HepG2 (cell line): ENCODE measurements around the gene PIM1. TPM values are rescaled to one million over a fixed set of nuclear protein-coding genes. Genes with fewer than 3 reads are reported as not detected.

Experiments used
- CBX2 ChIP-seq, 2 experiments: fragments of 200-600 bp in 1 of 2; sonication (generic); formaldehyde crosslinking in 1 of 2; IDR thresholded peaks; 2 replicates each; pipeline versions ENCODE4 v1.7.0 to v1.8.1; 2018 to 2022; ENCODE audit warnings: low read depth in 2 of 2, low read length in 1 of 2, mild to moderate bottlenecking in 1 of 2, missing genetic modification reagents in 1 of 2
- HNF4G ChIP-seq, 2 experiments: sonication (generic) in 1 of 2; formaldehyde crosslinking in 1 of 2; IDR thresholded peaks; 2 replicates each; pipeline versions ENCODE4 v1.4.0 to v1.6.1; 2011 to 2020; ENCODE audit warnings: borderline replicate concordance in 2 of 2, low read depth in 2 of 2, mild to moderate bottlenecking in 2 of 2, low read length in 1 of 2, missing genetic modification reagents in 1 of 2, moderate library complexity in 1 of 2
- HOXD1 ChIP-seq: sonication (generic); formaldehyde crosslinking; IDR thresholded peaks from 2 replicates; pipeline ENCODE4 v1.5.0; 2020; ENCODE audit warnings: missing genetic modification reagents
- MXD4 ChIP-seq: IDR thresholded peaks from 2 replicates; pipeline ENCODE4 v1.6.1; 2016; ENCODE audit warnings: mild to moderate bottlenecking, missing biosample characterization, missing genetic modification reagents
- NBN ChIP-seq: fragments of 450-650 bp; conservative IDR thresholded peaks from 2 replicates; pipeline ENCODE4 v1.6.1; 2017
- SMAD1 ChIP-seq: sonication (generic); formaldehyde crosslinking; IDR thresholded peaks from 2 replicates; pipeline ENCODE4 v1.4.0; 2020; ENCODE audit warnings: missing genetic modification reagents, low read depth, mild to moderate bottlenecking, borderline replicate concordance
- SMARCC2 ChIP-seq: fragments of 450-650 bp; IDR thresholded peaks from 2 replicates; pipeline ENCODE4 v1.6.1; 2017; ENCODE audit warnings: antibody characterized with exemption, mild to moderate bottlenecking
- SP1 ChIP-seq, 2 experiments: fragments of 450-650 bp in 1 of 2; sonication (generic) in 1 of 2; formaldehyde crosslinking in 1 of 2; IDR thresholded peaks; 2 replicates each; pipeline versions ENCODE4 v1.4.0 to v1.6.1; 2016 to 2020; ENCODE audit warnings: missing genetic modification reagents in 1 of 2
- TRIM24 ChIP-seq: sonication (generic); formaldehyde crosslinking; IDR thresholded peaks from 2 replicates; pipeline ENCODE4 v1.8.0; 2022; ENCODE audit warnings: mild to moderate bottlenecking, missing genetic modification reagents
- ZNF550 ChIP-seq: sonication (generic); formaldehyde crosslinking; IDR thresholded peaks from 2 replicates; pipeline ENCODE4 v1.4.0; 2020; ENCODE audit warnings: mild to moderate bottlenecking, missing genetic modification reagents, borderline replicate concordance
- ZNF775 ChIP-seq: sonication (generic); formaldehyde crosslinking; IDR thresholded peaks from 2 replicates; pipeline ENCODE4 v1.4.0; 2020; ENCODE audit warnings: missing genetic modification reagents, mild to moderate bottlenecking, moderate library complexity, borderline replicate concordance
- polyA plus RNA-seq, 8 experiments: library from polyadenylated mRNA; depleted of rRNA in 3 of 8; stranded (reverse) in 7 of 8; unstranded in 1 of 8; fragments of >200 nt; fragmentation: Illumina TruSeq in 4 of 8; extraction: Trizol in 4 of 8; gene quantifications; 2 replicates each; pipeline versions ENCODE4 v1.2.1 to v1.2.3, GENCODE V29; 2011 to 2016; ENCODE audit warnings: low read depth in 4 of 8, missing spikeins in 1 of 8, mixed read lengths in 1 of 8; ENCODE audit not compliant: insufficient read depth in 1 of 8
- total RNA-seq, 5 experiments: library from RNA; depleted of rRNA; stranded (reverse); fragments of >200 nt; fragmentation: Illumina TruSeq; extraction: Trizol; gene quantifications; 2 replicates each; pipeline ENCODE4 v1.2.3, GENCODE V29; 2016; ENCODE audit warnings: low read depth in 1 of 5
- TF ChIP-seq, protein P1 (sequence below): sonication (generic); formaldehyde crosslinking; IDR thresholded peaks from 2 replicates; pipeline ENCODE4 v1.5.0; 2020; ENCODE audit warnings: missing genetic modification reagents
- TF ChIP-seq, protein P2 (sequence below): sonication (generic); formaldehyde crosslinking; IDR thresholded peaks from 2 replicates; pipeline ENCODE4 v1.5.1; 2020; ENCODE audit warnings: missing genetic modification reagents, mild to moderate bottlenecking, borderline replicate concordance
- TF ChIP-seq, protein P3 (sequence below): sonication (generic); formaldehyde crosslinking; IDR thresholded peaks from 2 replicates; pipeline ENCODE4 v1.4.0; 2020; ENCODE audit warnings: missing genetic modification reagents
- TF ChIP-seq, protein P4 (sequence below): sonication (generic); formaldehyde crosslinking; IDR thresholded peaks from 2 replicates; pipeline ENCODE4 v1.8.0; 2022; ENCODE audit warnings: mild to moderate bottlenecking, missing genetic modification reagents, borderline replicate concordance
- TF ChIP-seq, protein P5 (sequence below): sonication (generic); formaldehyde crosslinking; IDR thresholded peaks from 2 replicates; pipeline ENCODE4 v1.5.1; 2020; ENCODE audit warnings: mild to moderate bottlenecking, missing genetic modification reagents, moderate library complexity

Gene PIM1
- total and polyA plus RNA-seq, 2 of the 13 experiments (the other 11 are each of a cell fraction or from before 2014, with no cell fraction given), result 29.4 to 117 TPM

DNA sequence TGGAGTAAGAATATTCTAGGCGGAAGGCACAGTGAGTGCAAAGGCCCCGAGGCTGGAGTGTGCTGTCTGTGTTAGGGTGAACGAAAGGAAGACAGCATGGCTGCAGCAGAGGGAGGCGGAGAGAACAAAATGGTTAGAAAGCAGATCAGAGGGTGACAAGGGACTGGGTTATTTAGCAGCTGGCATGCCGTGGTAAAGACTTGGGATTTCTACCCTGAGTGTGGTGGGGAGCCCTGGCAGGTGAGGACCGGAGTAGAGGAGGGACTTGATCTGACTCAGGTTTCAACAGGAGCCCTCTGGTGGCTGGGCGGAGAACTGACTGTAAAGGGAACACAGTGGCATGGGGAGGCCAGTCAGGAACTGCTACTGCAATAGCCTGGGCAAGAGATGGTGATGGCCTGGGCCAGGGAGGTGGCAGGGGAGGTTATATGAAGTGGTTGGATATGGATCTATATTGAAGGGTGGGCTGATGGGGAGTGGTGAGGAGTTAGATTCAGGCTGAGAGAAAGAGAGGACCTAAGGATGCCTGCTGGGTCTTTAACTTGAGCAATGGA lies 38.0 kb downstream of the PIM1 start (continued):
- no peak for TF ChIP-seq HNF4G (IDR thresholded peaks at IDR 0.05; ENCODE audit: borderline replicate concordance, low read depth, low read length)
- no peak for TF ChIP-seq HNF4G (CRISPR knock-in tag; IDR thresholded peaks at IDR 0.05; ENCODE audit: borderline replicate concordance, low read depth)
- TF ChIP-seq, protein P1, sequence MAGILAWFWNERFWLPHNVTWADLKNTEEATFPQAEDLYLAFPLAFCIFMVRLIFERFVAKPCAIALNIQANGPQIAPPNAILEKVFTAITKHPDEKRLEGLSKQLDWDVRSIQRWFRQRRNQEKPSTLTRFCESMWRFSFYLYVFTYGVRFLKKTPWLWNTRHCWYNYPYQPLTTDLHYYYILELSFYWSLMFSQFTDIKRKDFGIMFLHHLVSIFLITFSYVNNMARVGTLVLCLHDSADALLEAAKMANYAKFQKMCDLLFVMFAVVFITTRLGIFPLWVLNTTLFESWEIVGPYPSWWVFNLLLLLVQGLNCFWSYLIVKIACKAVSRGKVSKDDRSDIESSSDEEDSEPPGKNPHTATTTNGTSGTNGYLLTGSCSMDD (CRISPR knock-in tag), result no peak
- TF ChIP-seq ZNF550, result no peak
- TF ChIP-seq, protein P2, sequence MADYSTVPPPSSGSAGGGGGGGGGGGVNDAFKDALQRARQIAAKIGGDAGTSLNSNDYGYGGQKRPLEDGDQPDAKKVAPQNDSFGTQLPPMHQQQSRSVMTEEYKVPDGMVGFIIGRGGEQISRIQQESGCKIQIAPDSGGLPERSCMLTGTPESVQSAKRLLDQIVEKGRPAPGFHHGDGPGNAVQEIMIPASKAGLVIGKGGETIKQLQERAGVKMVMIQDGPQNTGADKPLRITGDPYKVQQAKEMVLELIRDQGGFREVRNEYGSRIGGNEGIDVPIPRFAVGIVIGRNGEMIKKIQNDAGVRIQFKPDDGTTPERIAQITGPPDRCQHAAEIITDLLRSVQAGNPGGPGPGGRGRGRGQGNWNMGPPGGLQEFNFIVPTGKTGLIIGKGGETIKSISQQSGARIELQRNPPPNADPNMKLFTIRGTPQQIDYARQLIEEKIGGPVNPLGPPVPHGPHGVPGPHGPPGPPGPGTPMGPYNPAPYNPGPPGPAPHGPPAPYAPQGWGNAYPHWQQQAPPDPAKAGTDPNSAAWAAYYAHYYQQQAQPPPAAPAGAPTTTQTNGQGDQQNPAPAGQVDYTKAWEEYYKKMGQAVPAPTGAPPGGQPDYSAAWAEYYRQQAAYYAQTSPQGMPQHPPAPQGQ, result no peak
- no peak for TF ChIP-seq HOXD1 (CRISPR knock-in tag)
- TF ChIP-seq, protein P3, sequence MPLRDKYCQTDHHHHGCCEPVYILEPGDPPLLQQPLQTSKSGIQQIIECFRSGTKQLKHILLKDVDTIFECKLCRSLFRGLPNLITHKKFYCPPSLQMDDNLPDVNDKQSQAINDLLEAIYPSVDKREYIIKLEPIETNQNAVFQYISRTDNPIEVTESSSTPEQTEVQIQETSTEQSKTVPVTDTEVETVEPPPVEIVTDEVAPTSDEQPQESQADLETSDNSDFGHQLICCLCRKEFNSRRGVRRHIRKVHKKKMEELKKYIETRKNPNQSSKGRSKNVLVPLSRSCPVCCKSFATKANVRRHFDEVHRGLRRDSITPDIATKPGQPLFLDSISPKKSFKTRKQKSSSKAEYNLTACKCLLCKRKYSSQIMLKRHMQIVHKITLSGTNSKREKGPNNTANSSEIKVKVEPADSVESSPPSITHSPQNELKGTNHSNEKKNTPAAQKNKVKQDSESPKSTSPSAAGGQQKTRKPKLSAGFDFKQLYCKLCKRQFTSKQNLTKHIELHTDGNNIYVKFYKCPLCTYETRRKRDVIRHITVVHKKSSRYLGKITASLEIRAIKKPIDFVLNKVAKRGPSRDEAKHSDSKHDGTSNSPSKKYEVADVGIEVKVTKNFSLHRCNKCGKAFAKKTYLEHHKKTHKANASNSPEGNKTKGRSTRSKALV (CRISPR knock-in tag), result no peak
- no peak for TF ChIP-seq SP1 (IDR thresholded peaks at IDR 0.05)
- peak; percentile 31; the same call in 1 of the 2 replicates for TF ChIP-seq SP1 (CRISPR knock-in tag; IDR thresholded peaks at IDR 0.05)
- no peak for TF ChIP-seq CBX2 (IDR thresholded peaks at IDR 0.05; ENCODE audit: low read depth, low read length)
- TF ChIP-seq CBX2 (CRISPR knock-in tag; IDR thresholded peaks at IDR 0.05; ENCODE audit: low read depth), result no peak
- TF ChIP-seq MXD4 (CRISPR knock-in tag), result no peak
- TF ChIP-seq TRIM24 (CRISPR knock-in tag), result no peak
- TF ChIP-seq, protein P4, sequence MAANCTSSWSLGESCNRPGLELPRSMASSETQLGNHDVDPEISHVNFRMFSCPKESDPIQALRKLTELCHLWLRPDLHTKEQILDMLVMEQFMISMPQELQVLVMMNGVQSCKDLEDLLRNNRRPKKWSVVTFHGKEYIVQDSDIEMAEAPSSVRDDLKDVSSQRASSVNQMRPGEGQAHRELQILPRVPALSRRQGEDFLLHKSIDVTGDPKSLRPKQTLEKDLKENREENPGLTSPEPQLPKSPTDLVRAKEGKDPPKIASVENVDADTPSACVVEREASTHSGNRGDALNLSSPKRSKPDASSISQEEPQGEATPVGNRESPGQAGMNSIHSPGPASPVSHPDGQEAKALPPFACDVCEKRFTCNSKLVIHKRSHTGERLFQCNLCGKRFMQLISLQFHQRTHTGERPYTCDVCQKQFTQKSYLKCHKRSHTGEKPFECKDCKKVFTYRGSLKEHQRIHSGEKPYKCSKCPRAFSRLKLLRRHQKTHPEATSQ, result no peak
- no peak for TF ChIP-seq SMARCC2
- no peak for TF ChIP-seq ZNF775 (CRISPR knock-in tag)
- TF ChIP-seq, protein P5, sequence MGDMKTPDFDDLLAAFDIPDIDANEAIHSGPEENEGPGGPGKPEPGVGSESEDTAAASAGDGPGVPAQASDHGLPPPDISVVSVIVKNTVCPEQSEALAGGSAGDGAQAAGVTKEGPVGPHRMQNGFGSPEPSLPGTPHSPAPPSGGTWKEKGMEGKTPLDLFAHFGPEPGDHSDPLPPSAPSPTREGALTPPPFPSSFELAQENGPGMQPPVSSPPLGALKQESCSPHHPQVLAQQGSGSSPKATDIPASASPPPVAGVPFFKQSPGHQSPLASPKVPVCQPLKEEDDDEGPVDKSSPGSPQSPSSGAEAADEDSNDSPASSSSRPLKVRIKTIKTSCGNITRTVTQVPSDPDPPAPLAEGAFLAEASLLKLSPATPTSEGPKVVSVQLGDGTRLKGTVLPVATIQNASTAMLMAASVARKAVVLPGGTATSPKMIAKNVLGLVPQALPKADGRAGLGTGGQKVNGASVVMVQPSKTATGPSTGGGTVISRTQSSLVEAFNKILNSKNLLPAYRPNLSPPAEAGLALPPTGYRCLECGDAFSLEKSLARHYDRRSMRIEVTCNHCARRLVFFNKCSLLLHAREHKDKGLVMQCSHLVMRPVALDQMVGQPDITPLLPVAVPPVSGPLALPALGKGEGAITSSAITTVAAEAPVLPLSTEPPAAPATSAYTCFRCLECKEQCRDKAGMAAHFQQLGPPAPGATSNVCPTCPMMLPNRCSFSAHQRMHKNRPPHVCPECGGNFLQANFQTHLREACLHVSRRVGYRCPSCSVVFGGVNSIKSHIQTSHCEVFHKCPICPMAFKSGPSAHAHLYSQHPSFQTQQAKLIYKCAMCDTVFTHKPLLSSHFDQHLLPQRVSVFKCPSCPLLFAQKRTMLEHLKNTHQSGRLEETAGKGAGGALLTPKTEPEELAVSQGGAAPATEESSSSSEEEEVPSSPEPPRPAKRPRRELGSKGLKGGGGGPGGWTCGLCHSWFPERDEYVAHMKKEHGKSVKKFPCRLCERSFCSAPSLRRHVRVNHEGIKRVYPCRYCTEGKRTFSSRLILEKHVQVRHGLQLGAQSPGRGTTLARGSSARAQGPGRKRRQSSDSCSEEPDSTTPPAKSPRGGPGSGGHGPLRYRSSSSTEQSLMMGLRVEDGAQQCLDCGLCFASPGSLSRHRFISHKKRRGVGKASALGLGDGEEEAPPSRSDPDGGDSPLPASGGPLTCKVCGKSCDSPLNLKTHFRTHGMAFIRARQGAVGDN (CRISPR knock-in tag), result peak; percentile 33
- peak; percentile 67; the same call in 1 of the 2 replicates for TF ChIP-seq SMAD1 (CRISPR knock-in tag)
- no peak for TF ChIP-seq NBN
